NCI-H526 (cell line): Measurements from ENCODE around the gene GSX1.
"Not testable (repeated sequence)": the region's sequence is repeated elsewhere in the genome, so short reads cannot be mapped to it uniquely, and the experiment has no call there.

ENCODE experiments used
- DNase-seq, 2 experiments: peaks; one replicate each; lab custom pipeline; 2025; lab: John Stamatoyannopoulos, UW

Gene GSX1

DNA sequence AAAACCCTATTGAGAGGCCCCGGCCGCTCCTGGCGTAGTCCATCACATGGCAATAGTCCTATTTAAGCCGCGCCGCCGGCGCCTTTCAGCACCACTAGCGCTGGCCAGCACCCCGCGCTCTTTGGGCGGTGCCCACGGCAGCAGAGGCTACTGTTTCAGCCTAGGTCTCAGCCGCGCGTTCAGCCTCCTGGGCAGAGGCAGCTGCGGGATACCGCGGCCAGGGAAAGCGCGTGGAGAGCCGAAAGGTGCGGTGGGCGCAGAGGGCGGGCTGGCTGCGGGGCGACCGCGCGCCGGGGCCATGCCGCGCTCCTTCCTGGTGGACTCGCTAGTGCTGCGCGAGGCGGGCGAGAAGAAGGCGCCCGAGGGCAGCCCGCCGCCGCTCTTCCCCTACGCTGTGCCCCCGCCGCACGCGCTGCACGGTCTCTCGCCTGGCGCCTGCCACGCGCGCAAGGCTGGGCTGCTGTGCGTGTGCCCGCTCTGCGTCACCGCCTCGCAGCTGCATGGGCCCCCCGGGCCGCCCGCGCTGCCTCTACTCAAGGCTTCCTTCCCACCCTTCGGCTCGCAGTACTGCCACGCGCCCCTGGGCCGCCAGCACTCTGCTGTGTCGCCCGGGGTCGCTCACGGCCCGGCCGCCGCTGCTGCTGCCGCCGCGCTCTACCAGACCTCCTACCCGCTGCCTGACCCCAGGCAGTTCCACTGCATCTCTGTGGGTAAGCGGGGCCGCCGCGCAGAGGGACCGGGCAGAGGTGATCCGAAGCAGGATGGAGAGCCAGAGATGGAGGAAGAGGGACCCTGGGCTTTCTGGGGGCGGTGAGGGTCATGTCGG lies at the start of gene GSX1:
Gene GSX1 (plus strand): TSS at position 91 of the 826 bp plus-strand sequence. CDS start 208 bp downstream, at position 299.
- peak; percentile 8 to 80 for DNase-seq

GRCh38 chr13:27744801-27745200 lies 47.5 kb upstream of the GSX1 start:
- DNase-seq = peak; percentile 75 to 89

GRCh38 chr13:27745301-27745700 lies 47.0 kb upstream of the GSX1 start:
- no peak for DNase-seq

- DNase-seq = not testable (repeated sequence)
Observed at GRCh38 chr13:27748143-27748542, 44.1 kb upstream of the GSX1 start.

- DNase-seq = peak in 1 of 2 experiments; percentile 23
Observed at GRCh38 chr13:27751953-27752532, 40.2 kb upstream of the GSX1 start.

GRCh38 chr13:27765650-27766049 lies 26.6 kb upstream of the GSX1 start:
- peak in 1 of 2 experiments; percentile 14 for DNase-seq

DNA sequence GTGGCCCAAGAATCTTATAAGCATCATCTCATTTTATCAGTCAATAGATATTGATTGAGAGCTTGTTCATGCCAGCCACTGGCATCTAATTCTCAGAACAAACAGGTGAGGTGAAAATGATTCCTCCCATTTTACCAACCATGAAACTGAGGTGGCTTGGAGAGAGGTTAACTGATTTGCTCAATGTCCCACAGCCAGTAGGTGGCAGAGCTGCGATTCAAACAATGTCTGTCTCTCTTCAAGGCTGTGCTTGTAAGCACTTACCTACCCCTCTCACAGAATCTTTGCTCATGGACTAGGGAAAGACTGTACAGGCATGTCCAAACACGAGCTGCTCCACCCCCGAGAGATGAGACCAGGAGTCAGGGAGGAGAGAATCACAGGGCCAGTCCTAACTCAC lies 21.5 kb upstream of the GSX1 start:
- peak; percentile 60 to 79 for DNase-seq

GRCh38 chr13:27772651-27773425 lies 19.4 kb upstream of the GSX1 start:
- DNase-seq = no peak

- DNase-seq = no peak
Observed at GRCh38 chr13:27774169-27774568, 18.1 kb upstream of the GSX1 start.

DNA sequence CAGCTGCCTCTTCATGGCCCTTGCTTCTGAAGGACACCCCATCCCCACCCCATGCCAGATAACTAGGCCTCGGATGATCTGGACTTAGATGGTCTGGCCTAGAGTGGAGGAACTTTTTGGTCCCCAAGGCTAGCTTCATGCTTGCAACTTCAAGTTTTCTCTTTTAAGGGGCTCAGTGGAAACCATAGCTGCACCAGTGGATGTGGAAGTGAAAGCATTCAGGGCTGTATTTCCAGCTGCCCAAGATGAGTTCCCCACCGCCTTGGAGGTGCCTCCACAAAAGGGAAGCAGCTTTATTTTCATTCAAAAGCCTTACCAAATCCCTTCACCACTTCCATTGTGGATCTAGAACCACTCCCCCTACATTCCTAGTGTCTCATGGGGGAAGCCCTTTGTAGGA lies 17.6 kb upstream of the GSX1 start:
- DNase-seq = no peak

- no peak for DNase-seq
Observed at GRCh38 chr13:27775943-27776342, 16.3 kb upstream of the GSX1 start.

- no peak for DNase-seq
Observed at GRCh38 chr13:27782151-27782550, 10.1 kb upstream of the GSX1 start.

- peak; percentile 13 to 64 for DNase-seq
Observed at GRCh38 chr13:27783111-27783510, 9.2 kb upstream of the GSX1 start.

DNA sequence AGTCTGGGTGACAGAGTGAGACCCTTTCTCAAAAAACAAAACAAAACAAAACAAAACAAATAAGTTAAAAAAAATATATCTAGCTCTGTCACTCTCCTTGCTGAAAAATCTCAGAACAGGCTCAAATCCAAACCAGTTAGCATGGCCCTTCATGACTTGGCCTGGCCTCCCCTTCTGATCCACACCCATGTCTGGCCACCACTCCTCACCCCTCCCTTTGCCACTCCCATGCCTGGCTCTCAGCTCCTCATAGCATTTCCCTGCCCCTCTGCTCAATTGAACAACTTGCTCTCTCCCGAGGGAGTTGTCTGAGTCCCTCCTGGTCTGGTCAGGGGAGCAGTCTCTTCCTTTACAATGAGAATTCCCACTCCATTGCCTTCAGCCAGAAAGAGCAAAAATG lies 4.0 kb upstream of the GSX1 start:
- DNase-seq = peak in 1 of 2 experiments; percentile 15

DNA sequence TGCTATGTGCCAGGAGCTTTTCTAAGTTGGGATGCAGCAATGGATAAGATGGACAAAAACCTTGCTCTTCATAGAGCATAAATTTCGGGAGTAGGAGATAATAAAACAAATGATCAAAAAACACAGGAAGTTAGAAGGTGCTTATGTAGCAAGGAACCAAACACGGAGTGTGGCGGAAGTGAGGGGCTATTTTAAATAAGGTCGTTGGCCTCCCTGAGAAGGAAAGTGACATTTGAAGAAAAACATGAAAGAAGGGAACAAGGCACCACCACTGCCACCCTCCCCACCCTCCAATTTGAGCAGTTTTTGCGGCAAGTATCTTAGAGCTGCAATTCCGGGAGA lies 3.2 kb upstream of the GSX1 start:
- DNase-seq = no peak

DNA sequence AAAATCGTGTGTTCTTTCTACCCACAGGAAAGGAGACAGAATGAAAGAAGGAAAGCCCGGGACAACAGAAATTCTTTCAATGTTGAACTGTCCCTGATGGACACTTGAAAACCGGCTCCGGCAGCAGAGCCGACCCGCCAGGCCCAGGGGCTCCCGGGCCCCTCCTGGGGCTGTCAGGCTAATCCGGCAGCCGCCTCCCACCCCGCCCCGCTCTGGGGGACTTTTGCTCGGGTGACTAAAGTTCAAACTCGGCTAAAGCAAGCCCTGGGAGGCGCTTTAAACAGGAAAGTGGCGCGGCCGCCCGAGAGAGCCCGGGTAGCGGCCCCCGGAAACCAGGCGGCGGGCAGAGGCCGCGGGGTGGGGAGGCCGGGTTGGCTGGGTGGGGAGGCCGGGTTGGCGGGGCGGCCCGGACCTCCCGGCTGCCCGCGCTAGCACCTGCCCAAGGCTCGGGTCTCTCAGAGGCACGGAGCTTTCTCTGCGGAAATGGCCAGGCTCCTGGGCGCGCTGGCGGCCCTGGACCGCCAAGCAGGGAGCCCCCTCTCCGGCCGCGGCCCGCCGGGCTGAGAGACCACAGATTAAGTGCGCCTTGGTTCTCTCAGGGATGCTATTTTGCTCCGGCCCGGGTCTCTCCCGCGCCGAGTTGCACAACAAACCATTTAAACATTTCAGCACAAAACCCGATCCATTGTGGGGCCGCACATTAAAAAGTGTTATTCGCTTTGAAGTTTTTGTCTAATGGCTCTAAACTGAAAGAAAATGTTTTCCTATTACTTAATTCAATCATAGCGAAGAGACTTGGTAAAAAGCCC lies 2.6 kb upstream of the GSX1 start:
- peak in 1 of 2 experiments; percentile 28 for DNase-seq

- peak in 1 of 2 experiments; percentile 41 for DNase-seq
Observed at GRCh38 chr13:27790523-27790922, 1.8 kb upstream of the GSX1 start.

DNA sequence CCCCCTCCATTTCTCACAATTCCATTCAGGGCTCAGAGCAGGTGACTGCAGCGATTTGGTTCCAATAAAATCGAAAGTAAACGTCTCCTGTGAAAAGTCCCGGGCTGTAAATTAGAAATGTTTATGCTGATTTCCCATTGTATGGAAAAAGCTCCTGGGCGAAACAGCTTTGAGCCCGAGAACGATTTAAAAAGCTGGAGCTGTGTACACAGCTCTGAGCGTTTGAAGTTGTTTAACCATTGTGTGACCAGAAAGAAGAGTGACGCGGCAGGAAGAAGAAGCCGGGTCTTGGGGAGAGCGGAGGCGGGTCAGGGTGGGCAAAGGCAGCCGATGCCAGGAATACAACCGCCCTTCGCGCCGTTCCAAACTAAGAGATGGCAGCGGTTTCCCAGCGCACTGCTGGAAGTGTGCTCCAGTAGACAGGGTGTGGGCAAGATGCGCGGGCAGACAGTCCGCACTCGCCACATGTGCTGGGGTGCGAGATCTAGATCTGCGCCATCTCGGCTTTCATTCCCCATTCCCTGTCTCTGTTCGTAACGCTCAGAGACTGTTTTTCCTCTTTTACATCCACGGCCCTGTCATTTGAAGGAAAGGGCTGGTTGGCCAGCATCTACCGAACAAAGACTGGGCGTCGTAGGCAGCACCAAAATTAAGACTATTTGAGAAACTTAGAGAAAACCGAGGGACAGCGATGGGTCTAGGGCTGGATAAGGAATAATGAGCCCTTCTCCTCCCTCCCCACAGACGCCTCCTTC lies 960 bp upstream of the GSX1 start:
- peak; percentile 26 to 80 for DNase-seq

DNA sequence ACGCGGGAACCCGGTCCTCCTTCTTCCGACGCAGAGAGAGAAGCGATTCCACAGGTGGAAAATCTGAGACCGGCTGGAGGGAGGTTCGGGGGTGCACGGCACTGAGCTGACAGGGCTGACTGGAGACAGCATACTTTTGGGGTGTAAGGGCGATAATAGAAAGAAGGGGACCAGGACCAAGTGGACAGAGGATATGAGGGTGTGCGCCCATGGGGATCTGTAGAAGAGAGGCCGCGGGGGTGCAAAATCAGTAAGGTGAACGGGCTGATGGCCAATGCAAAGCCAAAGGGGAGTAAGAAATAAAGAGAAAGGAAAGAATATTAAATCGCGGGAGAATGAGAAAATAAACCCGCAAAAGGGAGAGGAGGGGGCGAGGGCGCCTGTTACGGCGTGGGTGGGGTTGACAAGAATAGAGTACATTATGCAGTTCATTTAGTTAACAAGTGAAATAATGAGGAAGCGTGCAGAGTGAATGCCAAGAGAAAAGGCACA lies 336 bp upstream of the GSX1 start:
- DNase-seq = no peak

DNA sequence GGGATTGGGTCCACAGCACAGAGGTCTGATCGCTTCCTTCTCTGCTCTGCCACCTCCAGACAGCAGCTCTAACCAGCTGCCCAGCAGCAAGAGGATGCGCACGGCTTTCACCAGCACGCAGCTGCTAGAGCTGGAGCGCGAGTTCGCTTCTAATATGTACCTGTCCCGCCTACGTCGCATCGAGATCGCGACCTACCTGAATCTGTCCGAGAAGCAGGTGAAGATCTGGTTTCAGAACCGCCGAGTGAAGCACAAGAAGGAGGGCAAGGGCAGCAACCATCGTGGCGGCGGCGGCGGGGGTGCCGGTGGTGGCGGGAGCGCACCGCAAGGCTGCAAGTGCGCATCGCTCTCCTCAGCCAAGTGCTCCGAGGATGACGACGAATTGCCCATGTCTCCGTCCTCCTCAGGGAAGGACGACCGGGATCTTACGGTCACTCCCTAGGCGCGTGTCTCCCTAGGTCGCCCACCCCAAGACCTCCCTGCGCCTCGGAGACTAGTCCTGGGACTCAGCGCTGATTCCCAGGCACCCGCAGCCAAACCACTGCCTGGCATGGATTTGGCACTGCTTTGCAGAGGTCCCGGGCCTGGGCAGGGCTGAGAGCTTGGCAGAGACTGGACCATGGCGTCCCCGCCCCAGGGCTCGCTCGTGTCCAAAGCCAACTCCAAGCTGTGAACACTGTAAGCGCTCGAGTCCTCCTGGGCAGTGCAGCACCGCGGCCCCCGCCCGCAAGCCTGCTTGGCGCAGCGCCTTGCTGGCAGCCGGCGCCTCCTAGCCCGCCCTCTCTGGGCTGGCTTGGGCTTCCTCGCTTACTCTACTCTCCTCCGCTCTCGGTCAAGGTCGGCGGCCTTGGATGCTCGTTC lies 1.5 kb downstream of the GSX1 start:
- DNase-seq = peak; percentile 52 to 79
